HG02571 (cell line): ENCODE results near the gene GRM7.

ENCODE experiments used
- ATAC-seq: cut with Tn5 transposase; IDR thresholded peaks from one replicate; pipeline ENCODE4 v1.9.1; 2021; ENCODE audit warnings: mild to moderate bottlenecking, moderate library complexity; ENCODE audit not compliant: unreplicated experiment

The GRM7 gene

GRCh38 chr3:6965881-6966280 lies 105.0 kb downstream of the GRM7 start:
- no peak for ATAC-seq

DNA sequence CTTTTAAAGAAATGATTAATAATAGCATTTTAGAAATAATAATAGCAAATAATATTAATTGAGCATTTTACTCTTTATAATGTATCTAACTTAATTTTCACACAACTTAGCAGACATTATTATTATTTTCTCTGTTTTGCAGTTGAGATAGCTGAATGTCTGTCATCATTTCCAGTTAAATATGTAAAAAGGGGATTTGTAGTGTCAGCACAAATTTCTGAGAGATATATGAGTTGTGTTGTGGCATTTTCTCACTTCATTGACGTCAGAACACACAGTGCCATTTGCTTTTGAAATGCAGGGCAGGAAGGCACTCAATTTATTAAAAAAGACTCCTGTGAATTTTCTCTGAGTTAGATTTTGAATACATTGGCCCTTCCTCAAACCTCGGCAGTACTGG lies 111.0 kb downstream of the GRM7 start:
- no peak for ATAC-seq

DNA sequence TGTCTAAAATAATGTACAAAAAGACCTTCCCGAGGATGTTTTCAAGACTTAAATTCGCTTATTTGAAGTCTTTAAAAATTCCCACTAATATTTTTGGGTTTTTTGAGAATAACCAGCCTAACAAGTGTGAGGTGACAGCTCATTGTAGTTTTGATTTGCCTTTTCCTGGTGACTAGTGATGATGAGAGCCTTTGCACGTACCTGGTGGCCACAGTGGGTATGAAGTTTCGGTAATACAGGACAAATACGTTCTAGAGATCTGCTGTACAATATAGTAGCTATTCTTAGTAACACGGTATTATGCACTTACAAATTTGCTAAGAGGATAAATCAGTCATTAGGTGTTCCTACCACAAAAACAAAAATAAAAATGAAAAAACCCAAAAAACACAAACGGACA lies 124.9 kb downstream of the GRM7 start:
- no peak for ATAC-seq

- no peak for ATAC-seq
These were observed 128.8 kb downstream of the GRM7 start for GRCh38 chr3:6989608-6990291.

DNA sequence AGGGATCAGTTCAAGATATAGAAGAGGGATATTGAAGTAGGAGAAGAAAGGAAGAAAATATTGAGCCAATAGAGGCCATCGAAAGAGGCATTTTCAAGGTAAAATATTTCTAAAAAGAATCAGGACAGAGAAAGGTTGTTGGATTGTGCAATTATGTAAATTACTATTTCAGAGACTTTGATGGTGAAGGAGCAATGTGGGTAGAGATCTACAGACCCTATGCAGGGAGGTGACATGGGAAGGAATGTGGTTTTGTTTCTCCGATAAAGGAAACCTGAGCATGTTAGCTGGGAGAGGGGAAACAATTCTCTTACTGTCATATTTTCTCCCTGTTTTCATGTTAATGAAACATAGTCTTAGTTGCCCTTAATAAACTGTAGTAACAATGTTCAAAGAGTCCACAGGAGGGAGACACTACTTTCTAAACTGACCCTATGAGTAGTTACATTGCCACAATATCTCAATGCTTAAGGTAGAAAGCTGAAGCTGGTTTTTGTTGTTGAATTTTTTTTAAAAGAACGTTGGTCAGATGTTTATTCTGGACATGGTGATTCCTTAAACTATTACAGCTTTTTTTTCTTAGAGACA lies 133.3 kb downstream of the GRM7 start:
- ATAC-seq, result no peak

DNA sequence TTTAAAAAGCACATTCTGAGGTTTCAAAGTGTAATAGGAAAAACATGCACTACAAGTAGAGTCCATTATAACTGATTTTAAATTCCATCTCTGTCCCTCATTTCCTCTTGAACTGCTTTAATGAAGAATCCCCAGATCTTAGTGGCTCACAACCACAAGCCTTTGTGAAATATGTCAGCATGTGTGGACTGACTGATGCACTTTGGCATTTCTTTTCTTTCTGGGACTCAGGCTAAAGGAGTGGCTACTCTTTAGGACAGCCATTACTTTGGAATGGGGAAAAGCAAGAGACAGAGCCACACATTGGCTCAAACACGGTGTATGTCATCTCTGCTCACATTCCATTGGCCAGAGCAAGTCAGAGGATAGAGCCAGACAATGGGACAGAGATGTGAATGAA lies 139.6 kb downstream of the GRM7 start:
- ATAC-seq, result no peak

DNA sequence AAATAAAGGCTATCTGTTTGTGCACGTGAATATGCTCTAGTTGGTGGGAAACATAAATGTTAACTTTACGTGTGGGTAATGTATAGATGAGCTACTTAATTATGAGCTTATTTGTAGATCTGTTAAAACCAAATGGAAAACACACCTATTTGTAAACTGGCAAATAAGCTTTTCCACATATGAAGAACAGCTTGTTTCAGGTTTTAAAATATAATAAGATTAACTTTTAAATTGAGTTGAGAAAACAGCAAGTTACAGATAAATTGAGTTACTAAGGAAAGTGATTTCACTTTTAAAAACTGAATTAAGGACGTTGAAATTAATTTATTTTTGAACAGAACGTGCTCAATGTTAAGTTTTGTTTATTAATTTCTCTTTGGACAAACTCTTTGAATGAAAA lies 140.5 kb downstream of the GRM7 start:
- no peak for ATAC-seq

DNA sequence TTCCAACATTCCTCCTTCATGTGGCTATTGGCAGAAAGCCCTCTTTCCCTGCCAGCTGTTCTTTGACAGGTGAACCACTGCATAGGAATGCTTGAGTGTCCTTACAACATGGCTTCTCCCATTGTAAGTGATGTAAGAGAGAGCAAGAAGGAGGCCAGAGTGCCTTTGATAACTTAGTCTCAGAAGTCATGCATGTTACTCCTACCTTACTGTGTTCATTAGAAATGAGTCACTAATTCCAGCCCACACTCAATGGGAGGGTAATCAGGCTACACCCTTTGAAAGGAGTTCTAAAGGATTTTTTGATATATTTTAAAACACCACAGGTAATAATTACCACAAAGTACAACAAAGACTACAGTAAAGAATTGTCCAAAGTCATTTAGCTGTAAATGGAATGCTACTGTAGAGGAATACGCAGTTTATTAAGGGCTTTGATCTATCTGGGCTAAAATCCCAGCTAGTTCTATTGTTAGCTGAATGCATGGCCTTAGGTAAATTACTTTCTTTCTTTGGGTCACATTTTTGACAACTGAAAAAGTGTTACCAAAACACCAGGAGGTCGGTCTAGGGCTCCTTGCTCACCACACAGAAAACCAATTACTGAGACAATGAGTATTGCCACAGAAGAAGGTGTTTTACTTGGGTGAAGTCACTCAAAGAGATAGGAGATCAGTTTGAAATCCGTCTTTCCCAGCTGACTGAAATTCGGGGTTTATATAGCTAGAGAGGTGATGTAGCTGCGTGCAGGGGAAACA lies 154.9 kb downstream of the GRM7 start:
- ATAC-seq, result no peak

GRCh38 chr3:7025581-7026300 lies 164.8 kb downstream of the GRM7 start:
- ATAC-seq, result no peak

DNA sequence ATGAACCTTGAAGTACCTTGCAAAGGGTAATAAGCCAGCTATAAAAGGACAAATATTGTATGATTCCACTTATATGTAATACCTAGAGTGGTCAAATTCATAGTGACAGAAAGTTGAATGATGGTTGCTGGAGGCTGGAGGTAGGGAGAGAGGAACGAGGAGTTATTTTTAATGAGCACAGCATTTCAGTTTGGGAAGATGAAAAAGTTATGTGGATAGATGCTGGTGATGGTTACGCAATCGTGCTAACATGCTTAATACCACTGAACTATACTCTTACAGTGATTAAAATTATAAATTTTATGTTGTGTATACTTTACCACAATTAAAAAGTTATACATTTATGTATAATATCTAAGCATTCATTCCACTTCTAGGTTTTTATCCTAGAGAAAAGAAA lies 168.6 kb downstream of the GRM7 start:
- ATAC-seq, result no peak

- no peak for ATAC-seq
These were observed 177.5 kb downstream of the GRM7 start for GRCh38 chr3:7038394-7038793.

- no peak for ATAC-seq
These were observed 201.8 kb downstream of the GRM7 start for GRCh38 chr3:7062714-7063113.

GRCh38 chr3:7070461-7070860 lies 209.5 kb downstream of the GRM7 start:
- ATAC-seq, result no peak

GRCh38 chr3:7074217-7074616 lies 213.3 kb downstream of the GRM7 start:
- no peak for ATAC-seq

- no peak for ATAC-seq
These were observed 214.2 kb downstream of the GRM7 start for GRCh38 chr3:7075117-7075516.

DNA sequence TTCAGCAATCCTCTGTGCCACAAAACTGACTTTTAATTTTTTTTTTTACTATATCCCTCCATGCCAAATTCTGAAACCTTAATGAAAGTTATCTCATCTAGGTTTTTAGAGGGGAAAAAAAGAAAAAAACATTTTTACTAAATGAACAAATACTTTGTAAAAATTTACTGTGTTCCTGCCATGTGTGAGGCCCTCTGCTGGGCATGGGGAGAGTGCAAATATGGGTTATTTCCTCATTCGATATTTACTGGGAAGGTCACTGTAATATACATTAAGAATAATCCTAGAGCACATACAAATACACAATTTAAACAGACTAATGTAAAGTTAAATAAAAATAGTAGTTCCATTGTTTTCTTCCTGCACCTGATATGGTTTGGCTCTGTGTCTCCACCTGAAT lies 215.0 kb downstream of the GRM7 start:
- ATAC-seq, result no peak

DNA sequence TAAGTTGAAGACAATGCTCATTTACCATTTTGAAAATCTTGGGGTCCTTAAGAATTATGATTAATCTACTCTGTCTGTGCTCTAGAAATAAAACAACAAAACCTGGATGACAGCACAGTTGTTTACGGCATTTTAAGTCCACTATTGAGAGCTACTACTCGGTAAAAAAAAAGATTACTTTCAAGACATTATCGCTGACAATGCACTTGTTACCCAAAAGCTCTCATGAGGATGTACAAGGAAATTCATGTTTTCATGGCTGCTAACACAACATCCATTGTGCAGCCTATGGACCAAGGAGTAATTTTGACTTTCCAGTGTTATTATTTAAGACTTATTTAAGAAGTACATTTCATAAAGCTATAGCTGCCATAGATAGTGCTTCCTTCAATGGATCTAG lies 221.3 kb downstream of the GRM7 start:
- no peak for ATAC-seq

DNA sequence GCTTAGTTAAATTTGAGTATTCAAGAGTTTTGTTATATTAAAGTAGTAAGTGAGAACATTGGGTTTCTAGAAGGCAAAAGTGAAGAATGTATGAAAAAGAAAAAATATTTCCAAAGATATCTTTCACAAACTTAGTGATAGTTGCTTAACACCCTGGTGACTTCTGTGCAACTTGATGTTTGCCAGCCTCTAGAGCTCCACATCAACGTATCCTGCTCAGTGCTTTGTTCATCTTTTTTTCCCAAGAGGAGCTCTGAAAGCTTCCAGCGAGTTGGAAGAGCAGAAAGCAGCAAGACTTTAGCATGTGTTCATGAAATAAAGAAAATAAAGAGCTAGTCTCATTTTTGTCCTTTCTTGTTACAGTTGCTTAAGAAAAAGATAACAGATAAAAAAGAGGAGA lies 225.5 kb downstream of the GRM7 start:
- no peak for ATAC-seq

DNA sequence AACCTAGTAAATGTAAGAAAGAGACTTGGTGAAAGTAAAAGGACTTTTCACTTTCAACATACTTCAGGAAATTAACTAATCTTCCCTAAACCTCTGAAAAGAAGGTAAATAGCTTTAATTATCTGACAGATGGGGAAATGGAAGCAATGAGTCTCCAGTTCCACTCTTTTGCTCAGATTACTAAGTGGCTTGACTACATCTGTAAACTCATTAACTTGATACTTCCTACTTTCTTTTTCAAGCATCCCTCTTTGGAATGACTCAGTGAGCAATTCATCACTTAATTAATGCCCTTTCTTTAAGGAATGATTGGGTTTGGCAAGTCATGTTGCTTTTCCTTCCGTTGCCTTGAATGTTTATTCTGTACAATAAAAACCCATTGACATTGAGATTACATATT lies 234.2 kb downstream of the GRM7 start:
- no peak for ATAC-seq

- no peak for ATAC-seq
These were observed 239.2 kb downstream of the GRM7 start for GRCh38 chr3:7100136-7100535.

- no peak for ATAC-seq
These were observed 245.7 kb downstream of the GRM7 start for GRCh38 chr3:7106635-7107034.
